ENCODE results near the gene RNF4. TPM values are rescaled to one million over a fixed set of nuclear protein-coding genes. Genes with fewer than 3 reads are reported as not detected.

The RNF4 gene
- total and polyA plus RNA-seq, 9 donors, result 27.0 to 72.1 (median 47.1) TPM

GRCh38 chr4:2494992-2495391, 26.1 kb downstream of the RNF4 start:
- intact Hi-C loops (cut with DNase I), result no loop called here
- Histone ChIP-seq H3K4me3 (no peak overlapping the region), H3K36me3 (no peaks in the 10 kb centered on the region), H3K27me3 (no peaks in the 10 kb centered on the region), H3K4me1 (ENCODE audit: insufficient read depth) (peaks cover 5% of the 10 kb centered on the region), H3K27ac (no peak overlapping the region), H3K9me3 (no peaks in the 10 kb centered on the region)
- TF ChIP-seq EP300 (IDR thresholded peaks at IDR 0.05) (no peak), POLR2A (IDR thresholded peaks at IDR 0.05) (no peak), CTCF (IDR thresholded peaks at IDR 0.05) (no peak)
- WGBS, 3 donors, result 7 to 32% (median 10%) methylated on average over 3 of the region's 3 CpGs
- peak in 2 of 5 donors; percentile 34 to 53 for DNase-seq

GRCh38 chr4:2497324-2497723, 28.4 kb downstream of the RNF4 start:
- Histone ChIP-seq H3K27me3 (no peaks in the 10 kb centered on the region), H3K4me1 (ENCODE audit: insufficient read depth) (peaks cover 5% of the 10 kb centered on the region), H3K36me3 (no peaks in the 10 kb centered on the region), H3K4me3 (no peak overlapping the region), H3K9me3 (no peaks in the 10 kb centered on the region), H3K27ac (no peak overlapping the region)
- DNase-seq, result no peak
- no peak for TF ChIP-seq POLR2A (IDR thresholded peaks at IDR 0.05)
- TF ChIP-seq EP300 (IDR thresholded peaks at IDR 0.05), result no peak
- TF ChIP-seq CTCF (IDR thresholded peaks at IDR 0.05), result no peak
- WGBS, 3 donors, result 96 to 99% (median 99%) methylated on average over 4 of the region's 4 CpGs
- intact Hi-C loops (cut with DNase I), result no loop called here

GRCh38 chr4:2497931-2498330, 29.0 kb downstream of the RNF4 start:
- peaks cover 5% of the 10 kb centered on the region for H3K4me1 ChIP-seq (ENCODE audit: insufficient read depth)
- H3K36me3 ChIP-seq, result no peaks in the 10 kb centered on the region
- DNase-seq, result no peak
- no peaks in the 10 kb centered on the region for H3K9me3 ChIP-seq
- no peak overlapping the region for H3K27ac ChIP-seq
- intact Hi-C loops (cut with DNase I), result no loop called here
- no peak overlapping the region for H3K4me3 ChIP-seq
- TF ChIP-seq EP300 (IDR thresholded peaks at IDR 0.05) (no peak), CTCF (IDR thresholded peaks at IDR 0.05) (no peak), POLR2A (IDR thresholded peaks at IDR 0.05) (no peak)
- 87 to 93% (median 89%) methylated on average over 9 of the region's 9 CpGs for WGBS, 3 donors
- no peaks in the 10 kb centered on the region for H3K27me3 ChIP-seq

GRCh38 chr4:2500547-2500946, 31.6 kb downstream of the RNF4 start:
- Histone ChIP-seq H3K4me3 (no peak overlapping the region), H3K27ac (no peak overlapping the region), H3K4me1 (ENCODE audit: insufficient read depth) (peaks cover 3% of the 10 kb centered on the region), H3K9me3 (no peaks in the 10 kb centered on the region), H3K36me3 (no peaks in the 10 kb centered on the region), H3K27me3 (no peaks in the 10 kb centered on the region)
- TF ChIP-seq CTCF (IDR thresholded peaks at IDR 0.05) (no peak), EP300 (IDR thresholded peaks at IDR 0.05) (no peak), POLR2A (IDR thresholded peaks at IDR 0.05) (no peak)
- WGBS, 3 donors, result 81 to 89% (median 87%) methylated on average over 2 of the region's 2 CpGs
- intact Hi-C loops (cut with DNase I), result no loop called here
- no peak for DNase-seq
